ENCODE data around the gene TEKT2. TPM values are rescaled to one million over a fixed set of nuclear protein-coding genes. Genes with fewer than 3 reads are reported as not detected.

Gene TEKT2
- total RNA-seq, 1 donor from 2014 or later: not detected

Other genes with a start within 250 kb of the TEKT2 start
- 17.5 TPM for gene AGO1, start 200.9 kb upstream of the TEKT2 start, total RNA-seq
- gene AGO3, start 153.0 kb upstream of the TEKT2 start, total RNA-seq: 12.7 TPM
- gene ADPRS, start 4.8 kb downstream of the TEKT2 start, total RNA-seq: 19.1 TPM
- 1.4 TPM for gene COL8A2, start 41.1 kb downstream of the TEKT2 start, total RNA-seq
- gene TRAPPC3, start 65.4 kb downstream of the TEKT2 start, total RNA-seq: 59.6 TPM
- gene MAP7D1, start 72.1 kb downstream of the TEKT2 start, total RNA-seq: 390 TPM
- gene THRAP3, start 140.3 kb downstream of the TEKT2 start, total RNA-seq: 57.6 TPM
- gene SH3D21, start 222.3 kb downstream of the TEKT2 start, total RNA-seq: 1.3 TPM
- gene EVA1B, start 239.6 kb downstream of the TEKT2 start, total RNA-seq: 10.8 TPM

All from Right ventricle myocardium superior (tissue), 1 donor.